HG02938 (cell line): ENCODE data around the gene COPS8.

Source experiments
- ATAC-seq: cut with Tn5 transposase; IDR thresholded peaks from one replicate; pipeline ENCODE4 v1.9.1; 2021; ENCODE audit warnings: mild to moderate bottlenecking, moderate library complexity; ENCODE audit not compliant: unreplicated experiment

COPS8 gene

GRCh38 chr2:237064203-237065070 lies 21.3 kb upstream of the COPS8 start:
- ATAC-seq = no peak

- no peak for ATAC-seq
These were observed 20.7 kb upstream of the COPS8 start for GRCh38 chr2:237065071-237065377.

GRCh38 chr2:237066396-237066795 lies 19.3 kb upstream of the COPS8 start:
- no peak for ATAC-seq

GRCh38 chr2:237068005-237068576 lies 17.6 kb upstream of the COPS8 start:
- ATAC-seq = no peak

DNA sequence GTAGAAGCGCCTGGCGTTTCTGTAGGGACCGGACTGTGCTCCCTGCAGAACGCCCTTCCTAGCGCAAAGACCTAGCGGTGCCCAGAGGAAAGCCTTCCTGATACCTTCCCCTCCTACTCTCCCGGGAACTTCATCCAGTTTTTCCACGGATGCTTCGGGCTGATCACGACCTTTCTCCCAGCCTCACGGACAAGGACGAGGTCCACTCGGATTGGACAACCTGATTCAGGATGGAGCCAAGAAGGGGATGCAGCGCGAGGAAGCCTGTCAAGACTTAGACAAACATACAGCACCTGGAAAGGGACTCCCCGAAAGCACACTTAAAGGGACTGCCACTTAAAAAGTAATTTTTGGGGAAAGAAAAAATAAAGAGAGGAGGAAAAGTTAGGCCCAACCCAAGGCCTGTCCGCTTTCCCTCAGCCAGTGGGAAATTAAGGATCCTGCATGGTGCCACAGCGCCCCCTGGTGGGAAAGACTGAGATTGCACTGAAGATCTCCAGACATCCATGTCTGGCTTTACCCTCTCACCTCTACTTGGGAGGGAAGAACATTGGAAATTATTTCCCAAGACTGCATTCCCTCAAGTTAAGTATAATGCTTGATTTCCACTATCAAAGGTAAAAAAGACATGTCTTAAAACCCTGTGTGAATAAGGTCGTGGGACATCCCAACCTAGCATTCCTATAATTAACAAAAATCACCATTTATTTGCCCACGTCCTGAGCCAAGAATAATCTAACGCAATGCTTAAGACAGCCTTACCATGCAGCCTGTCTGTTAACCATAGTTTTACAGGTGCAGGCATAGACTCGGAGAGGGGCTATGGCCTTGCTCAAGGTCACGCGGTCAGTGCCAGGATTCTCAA lies 13.4 kb upstream of the COPS8 start:
- ATAC-seq = no peak

DNA sequence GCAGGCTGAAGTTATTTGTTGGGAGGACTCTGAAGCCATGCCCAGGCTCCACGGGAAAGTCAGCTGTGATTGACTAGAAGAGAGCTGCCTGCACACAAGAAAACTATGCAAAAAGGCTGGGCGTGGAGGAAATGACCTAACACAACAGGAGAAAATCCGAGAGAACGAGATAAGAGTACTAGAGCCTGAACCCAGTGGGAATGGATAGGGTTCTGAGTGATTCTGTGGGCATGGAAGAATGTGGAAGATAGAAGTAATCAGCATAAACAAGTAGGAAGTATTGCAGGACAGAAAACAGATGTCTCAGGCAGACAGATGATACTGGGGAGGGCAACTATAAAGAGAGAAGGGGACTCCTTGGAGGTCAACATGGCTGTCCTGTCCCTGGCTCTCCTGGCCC lies 12.1 kb upstream of the COPS8 start:
- no peak for ATAC-seq

- no peak for ATAC-seq
These were observed 11.3 kb upstream of the COPS8 start for GRCh38 chr2:237074211-237074993.

DNA sequence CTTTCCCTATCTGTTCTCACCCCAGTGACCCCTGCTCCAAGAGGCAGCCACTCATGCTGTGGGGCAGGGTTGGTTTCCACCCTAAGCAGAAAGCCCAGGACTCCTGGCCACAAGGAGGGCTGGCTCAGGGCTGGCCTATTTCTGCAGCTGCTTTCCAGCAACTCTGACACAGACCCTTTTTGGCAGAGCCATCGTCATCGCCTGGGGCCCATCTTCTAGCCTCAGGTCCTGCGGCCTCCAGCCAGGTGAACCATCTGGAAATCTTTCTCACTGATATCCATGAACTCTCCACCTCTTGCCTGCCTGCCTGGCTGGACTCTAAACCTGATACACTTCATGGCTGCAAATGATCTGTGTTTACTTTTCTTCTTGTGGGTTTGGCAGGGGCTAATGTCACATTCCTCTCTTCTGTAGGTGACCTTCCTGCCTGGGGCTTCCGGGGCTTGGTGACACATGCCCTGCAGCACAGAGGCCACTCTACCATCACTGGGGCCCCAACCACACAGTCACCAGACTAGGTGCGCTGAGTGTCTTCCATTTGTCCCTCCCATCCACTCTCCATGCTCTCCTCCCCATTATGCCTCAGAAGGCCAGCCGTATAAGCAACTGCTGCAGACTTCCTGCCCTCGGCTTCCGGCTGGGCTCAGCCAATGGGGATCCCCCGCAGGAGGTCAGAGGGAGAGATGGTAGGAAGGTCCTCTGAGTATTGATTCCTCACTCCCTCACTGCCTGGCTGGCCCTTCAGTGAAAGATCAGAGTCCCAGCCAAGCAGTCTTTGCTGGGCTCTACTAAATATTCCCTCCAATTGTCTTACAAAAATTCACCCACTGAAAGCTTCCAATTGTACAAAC lies 9.7 kb upstream of the COPS8 start:
- ATAC-seq = no peak

DNA sequence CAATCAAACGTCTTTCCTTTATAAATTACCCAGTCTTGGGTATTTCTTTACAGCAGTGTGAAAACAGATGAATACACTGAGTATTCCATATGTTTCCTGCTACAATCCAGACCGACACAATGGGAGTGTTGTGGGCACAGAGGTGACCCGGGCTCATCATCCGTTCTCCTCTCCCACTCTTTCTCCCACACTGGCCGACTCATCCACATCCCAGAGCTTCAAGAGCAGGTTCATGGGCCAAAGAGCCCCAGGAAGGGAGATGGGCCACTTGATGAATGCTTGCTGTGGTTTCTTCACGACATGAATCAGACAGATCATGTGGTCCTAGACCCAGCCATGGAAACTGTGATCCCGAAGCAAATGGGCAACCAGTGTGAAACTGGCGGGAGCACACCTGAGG lies 4.1 kb upstream of the COPS8 start:
- no peak for ATAC-seq

DNA sequence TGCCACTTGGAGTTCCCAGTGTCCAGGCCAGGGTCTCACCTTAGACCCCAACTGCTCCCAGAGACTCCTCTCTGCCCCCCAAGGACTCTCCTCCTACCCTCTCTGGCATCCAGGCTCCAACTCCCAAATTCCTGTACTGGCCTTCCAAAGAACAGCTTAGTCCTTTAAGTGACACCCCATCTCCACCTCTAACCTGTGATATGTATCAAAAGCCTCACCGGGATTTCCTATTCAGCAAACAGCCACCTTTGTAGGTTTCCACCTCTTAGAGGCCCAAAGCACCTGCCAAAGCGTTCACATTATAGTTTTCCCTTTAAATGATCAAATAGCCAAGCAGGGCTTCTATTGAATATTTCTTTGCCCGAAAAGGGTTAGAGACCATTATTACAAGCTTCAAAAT lies 2.7 kb upstream of the COPS8 start:
- no peak for ATAC-seq

- ATAC-seq = no peak
These were observed 1.2 kb upstream of the COPS8 start for GRCh38 chr2:237084444-237084843.

GRCh38 chr2:237090906-237091305 lies 5.2 kb downstream of the COPS8 start:
- no peak for ATAC-seq

- ATAC-seq = no peak
These were observed 6.2 kb downstream of the COPS8 start for GRCh38 chr2:237091779-237092436.

DNA sequence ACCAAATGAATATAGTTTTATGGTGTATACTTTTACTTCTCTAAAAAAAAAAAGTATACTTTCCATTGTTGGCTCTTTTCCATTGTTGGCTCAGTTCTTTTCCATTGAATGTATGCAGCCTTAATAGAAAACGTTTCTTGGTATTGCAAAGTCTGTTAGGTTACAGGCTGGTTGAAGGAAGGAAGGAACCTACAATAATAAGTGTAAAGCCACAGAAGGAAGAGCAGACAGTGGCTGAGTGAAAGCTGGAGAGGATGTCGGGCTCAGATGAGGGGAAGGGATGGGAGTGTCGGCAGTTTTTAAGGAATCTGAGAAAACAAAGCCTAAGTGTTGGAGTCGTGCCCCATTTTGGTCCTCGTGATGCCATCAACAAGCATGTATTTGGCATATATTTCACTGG lies 6.8 kb downstream of the COPS8 start:
- no peak for ATAC-seq

DNA sequence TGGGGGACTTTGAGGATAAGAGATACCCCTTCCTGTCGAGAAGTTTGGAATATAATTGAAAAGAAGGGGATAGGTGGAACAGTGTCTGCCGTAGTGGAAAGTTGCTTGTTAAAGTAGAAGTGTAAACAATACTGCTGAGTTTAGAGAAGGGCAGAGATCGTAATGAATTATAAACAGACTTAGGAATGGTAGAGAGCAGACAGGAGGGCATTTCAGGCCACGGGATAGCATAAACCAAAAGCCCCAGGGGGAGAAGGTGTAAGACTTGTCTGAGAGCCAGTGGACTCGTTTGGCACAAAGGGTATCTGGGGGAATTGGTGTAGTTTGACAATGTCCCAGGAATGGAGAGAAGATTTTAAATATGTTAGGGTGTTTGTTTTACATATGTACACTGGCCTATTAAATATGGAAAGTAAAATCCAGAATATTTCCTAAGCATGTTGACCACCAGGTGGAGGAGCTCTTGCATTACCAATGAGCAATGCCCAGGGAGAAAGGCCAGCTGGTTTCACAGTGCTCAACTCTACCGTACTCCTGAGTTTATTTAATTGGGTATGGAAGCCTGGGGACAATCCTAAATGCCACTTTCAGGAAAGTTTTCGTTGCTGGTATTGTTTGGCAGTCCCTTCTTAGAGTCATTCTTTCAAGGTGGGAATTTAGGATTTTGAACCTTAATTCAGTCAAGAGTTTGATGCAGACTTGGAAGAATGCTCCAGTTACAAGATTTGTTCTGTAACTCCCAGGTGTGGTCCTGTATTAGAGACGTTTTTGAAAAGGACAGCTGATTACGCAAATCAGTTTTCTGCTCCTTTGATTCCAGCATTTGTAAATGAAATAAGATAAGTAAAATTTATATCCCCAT lies 7.5 kb downstream of the COPS8 start:
- ATAC-seq = no peak

DNA sequence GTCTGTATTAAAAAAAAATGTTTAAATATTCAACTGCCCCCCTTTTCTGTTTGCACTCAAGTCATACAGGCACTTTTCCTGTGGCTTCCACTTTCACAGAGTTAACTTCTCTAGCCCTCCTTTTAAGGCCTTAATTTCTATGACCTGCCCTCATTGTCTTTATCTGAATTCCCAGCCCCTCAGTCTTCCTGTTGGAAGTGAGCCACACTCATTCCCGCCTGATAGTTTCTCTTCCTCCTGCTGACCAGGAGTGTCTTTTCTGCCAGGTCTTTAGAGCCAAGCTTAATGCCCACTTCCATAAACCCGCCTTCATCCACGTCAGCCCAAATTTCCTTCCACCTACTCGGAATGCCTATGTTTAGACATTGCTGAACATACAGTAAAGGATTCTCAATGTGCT lies 10.5 kb downstream of the COPS8 start:
- ATAC-seq = no peak

DNA sequence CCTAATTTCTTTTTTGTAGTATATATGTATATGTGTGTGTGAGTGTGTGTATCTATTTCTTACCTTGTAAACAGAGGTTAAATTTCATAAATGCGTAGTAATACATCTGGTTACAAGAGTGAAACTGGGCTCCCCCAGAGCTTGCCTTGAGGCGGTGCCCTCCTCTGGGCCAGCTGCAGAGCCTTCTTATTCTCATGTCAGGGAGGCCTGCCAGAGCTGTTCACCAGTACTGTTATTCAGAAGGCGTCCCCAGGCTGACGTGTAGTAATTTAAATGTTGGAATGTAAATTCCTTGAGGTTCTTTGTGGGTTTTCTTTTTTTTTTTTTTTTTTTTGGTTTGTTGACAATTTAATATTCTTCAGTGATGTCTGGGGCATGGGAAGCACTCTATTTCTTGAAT lies 11.2 kb downstream of the COPS8 start:
- ATAC-seq = no peak

DNA sequence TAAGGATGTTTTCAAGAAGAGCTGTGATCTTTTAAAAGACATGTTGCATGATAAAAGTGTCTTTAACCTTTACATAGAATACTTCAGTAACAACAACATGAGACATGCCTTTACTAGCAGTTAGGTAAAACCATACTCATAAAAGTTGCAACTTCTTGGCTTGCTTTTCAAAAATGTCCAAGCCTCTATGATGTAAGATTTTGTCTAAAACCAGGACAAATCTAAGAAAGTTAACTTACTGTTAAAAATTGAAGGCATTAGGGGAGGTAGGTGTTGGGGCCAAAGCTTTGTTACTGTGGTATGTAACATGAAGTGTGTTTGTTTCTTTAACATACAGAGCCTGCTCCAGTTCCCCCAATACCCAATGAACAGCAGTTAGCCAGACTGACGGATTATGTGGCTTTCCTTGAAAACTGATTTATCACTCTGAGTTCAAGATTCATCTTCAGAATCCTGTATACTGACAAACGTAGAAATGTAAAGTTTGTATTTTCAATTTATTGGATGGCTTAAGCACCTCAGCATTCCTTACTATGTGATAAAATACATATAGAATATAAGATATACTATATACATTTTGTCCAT lies 11.7 kb downstream of the COPS8 start:
- no peak for ATAC-seq
